HG02759 (cell line): ENCODE data around the gene RASAL1.

ENCODE experiments used
- ATAC-seq: cut with Tn5 transposase; IDR thresholded peaks from one replicate; pipeline ENCODE4 v1.9.1; 2021; ENCODE audit warnings: mild to moderate bottlenecking, moderate library complexity; ENCODE audit not compliant: unreplicated experiment

The RASAL1 gene

DNA sequence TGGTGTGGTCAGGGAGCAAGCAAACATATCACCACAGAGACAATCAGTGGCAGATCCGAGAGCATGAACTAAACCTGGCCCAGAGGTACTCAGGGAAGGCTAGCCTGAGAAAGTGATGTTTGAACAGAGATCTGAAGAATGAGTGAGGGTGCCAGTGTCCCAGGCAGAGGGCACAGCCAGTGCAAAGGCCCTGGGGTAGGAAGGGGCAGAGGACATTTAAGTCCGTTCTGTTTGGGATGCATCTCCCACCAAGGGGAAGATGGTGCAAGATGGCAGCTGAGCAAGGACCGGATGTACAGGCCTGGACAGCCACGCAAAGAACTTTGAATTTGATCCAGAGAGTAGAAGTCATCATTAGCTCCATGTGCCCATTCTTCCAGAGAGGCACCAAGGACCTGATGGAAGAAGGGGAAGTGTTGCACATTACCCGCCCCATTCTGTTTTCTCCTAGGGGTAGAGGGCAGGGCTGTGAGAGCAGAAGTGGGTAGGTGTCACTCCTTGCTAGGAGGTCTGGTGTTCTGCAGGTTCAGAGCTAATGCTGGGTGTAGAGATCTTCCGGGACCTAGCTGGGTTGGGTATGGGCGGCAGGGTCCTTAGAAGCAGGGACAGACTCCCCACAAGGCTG lies 75.1 kb downstream of the RASAL1 start:
- no peak for ATAC-seq

DNA sequence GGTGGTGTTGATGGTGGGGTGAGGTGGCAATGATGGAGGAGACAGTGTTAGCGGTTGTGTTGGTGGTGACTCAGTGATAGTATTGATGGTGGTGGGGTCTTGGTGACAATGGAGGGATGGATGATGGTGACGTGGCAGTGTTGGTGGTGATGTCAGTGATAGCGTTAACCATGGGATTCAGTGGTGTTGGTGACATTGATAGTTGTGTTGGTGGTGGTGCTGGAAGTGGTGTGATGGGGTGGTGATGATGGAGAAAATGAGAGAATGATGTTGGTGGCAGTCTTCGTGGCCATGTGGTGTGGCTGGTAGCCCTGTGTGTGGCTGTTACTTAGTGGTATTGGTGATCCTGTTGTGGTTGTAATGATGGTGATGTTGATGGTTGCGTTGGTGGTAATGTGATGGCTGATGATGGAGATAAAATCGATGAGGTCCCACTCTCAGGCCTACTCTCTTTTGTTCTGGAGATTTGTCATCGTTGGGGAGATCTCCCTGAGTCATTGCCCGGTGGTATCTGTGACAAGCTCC lies 76.4 kb downstream of the RASAL1 start:
- no peak for ATAC-seq

DNA sequence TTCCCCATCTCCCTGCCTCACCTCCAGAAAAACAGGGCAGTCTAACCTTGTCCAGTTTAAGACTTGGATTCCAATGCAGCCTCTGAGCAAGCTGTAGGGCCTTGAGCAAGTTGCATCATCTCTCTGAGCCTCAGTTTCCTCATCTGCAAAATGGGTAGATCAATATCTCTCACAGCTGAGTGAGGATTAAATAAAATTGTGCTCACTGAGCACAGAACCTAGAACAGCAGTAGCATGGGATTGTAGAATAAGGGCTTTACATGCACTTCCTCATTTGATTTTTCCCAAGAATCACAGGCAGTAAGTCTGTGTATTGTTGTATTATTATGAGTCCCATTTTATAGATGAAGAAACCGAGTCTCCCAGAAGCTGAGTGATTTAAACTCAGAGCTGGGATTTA lies 77.0 kb downstream of the RASAL1 start:
- ATAC-seq, result no peak

DNA sequence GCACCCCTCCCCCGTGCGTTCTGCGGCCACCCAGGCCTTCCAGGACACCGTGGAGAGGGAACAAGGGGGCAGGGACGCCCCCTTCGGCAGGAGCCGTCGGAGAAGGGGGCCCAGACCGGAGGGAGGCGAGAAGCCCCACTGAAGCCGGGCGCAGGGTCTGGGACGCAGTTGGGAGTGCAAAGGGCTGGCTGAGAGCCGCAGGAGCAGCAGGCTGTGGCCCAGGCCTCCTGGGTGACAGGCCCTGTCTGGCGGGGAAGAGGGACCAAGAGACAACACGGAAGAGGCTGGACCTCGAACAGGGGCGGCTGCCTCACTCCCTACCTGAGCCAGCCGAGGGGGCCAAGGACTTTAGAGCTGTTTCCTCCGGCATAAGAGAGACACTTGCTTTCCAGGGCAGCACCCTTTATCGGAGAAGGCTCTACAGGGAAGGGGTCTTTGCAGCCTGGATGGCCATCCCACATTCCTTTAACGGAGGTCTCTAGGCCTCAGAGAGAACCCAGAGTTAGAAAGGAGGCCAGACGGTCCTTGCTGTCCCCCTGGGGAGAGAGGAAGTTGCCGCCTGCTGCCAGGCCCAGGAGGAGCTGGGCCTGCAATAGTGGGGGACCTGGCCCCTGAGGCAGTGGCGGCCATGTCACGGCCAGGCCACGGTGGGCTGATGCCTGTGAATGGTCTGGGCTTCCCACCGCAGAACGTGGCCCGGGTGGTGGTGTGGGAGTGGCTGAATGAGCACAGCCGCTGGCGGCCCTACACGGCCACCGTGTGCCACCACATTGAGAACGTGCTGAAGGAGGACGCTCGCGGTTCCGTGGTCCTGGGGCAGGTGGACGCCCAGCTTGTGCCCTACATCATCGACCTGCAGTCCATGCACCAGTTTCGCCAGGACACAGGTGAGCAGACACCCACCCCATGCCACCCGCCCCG lies 77.7 kb downstream of the RASAL1 start:
- ATAC-seq, result no peak

DNA sequence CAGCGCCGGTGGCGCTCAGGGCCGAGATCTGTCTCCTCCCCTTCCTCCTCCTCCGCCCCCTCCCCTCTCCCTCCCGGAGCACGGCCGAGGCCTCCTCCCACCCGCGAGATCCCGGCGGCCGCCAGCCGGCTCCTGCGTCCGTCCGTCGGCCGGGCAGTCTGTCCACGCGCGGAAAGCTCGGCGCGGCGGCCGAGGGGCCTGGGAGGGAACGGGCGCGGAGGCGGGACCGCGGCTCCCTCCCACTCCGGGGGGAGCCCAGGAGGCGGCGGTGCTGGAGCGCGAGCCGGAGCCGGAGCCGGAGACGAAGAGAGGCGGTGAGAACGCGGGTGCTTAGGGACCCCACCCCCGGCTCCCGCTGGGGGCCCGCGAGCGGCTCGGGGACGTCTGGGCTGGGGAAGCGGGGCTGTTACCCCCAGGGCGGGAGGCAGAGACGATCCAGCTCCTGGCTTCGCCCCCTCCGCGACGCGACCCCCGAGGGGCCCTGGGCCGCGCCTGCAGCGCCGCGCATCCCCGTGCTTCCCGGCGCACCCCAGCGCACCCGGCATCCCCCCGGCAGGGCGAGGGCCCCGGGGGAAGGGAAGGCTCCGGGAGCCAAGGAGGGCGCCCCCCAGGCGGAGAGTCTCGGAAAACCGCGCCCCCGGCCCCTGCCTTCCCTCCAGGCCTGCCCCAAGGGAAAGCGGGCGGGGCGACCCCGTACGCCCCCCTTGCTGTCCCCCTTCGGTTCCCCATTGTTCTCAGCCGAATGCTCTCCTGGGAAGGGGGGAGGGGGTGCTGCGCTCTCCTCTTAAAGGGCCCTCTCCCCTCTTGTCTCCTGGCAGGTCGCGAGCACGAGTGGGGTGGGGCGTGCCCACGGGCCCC lies 78.7 kb downstream of the RASAL1 start, which contains the start of gene DTX1:
TSS of gene DTX1 (plus strand) at position 100 of the 858 bp plus-strand sequence. CDS start 1,463 bp downstream, outside the sequence.
- no peak for ATAC-seq

DNA sequence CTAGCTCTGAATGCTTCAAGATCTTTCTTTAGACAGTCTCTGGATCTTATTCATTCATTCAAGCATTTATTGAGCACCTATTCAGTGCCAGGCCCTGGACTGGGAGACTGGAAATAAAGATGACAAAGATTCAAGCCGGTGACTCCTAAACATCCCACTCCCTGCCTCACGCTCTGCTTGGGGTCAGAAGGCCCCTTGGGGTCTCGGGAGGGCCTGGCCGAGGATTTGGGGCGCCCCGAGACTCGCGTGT lies 79.3 kb downstream of the RASAL1 start:
- ATAC-seq, result no peak

DNA sequence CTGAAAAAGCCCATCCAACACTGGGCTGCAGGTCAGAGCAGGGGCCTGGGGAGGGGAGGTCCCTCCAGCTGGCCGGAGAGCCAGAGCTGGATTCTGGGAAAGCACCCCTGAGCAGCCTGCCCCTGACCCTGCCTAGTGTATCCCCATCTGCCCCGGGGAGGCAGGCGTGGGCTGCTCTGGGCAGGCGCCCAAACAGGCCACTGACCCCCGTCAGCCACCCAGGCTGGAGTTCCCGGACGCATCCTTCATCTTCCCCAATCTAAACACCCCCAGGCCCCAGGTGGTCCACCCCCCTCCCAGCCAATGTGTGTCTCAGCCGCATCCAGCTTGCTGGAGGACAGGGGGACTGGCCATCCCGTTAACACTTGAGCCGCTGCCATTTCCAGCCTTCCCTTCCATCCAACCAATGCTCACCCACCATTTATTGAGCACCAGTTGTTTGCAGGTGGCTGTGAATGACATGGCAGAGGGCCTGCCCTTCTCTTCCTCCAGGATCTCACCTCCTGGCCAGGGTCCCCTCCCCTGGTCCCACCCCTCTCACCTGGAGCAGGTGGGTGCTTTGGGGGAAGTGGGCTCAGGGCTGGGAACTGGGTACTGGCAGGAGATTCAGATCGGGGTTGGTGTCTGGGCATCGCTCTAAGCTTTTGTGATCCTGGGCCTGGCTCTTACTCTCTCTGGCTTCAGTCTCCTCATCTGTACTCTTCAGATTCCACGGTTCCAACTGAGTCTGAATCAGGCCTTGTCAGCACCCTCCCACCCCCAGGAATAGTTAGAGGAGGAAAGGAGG lies 79.8 kb downstream of the RASAL1 start:
- ATAC-seq, result no peak

DNA sequence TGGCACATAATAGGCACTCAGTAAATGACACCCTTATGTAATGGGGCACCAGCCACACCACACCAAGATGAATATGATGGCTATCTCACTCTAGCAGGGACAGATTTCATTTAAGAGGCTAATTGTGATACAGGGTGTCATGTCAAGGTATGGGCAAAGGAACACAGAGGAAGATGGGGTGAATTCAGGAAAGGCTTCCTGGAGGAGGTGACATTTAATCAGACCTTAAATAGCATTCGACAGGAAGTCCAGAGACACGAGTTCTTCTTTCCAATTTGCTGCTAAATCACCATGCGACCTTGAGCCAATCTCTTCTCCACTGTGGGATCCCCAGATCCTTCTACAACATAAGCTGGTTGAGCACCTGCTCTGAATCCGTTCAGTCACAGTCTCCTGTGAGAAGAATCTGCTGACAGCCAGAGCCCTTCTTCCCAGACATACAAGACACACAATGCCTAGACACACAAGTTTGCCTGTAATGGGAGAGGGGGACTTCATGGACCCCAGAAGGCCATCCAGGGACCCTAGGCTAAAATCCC lies 80.5 kb downstream of the RASAL1 start:
- no peak for ATAC-seq

DNA sequence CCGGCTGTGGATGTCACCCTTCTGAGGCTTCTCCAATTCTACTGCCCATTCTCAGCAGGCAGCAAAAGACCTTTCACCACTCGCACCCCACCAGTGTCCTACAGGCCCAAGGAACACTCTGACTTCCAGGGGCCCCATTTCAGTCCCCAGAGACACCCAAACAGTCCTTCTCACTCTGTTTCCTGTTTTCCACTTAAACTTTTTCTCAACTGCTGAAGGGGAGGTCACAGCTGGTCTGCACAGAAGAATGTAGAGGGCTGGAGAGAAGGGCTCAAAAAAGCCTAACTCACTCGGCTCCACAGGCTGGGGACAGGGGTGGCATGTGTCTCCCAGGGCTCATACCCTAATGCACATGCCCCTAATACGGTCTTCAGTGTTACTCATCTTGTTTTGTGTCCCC lies 83.2 kb downstream of the RASAL1 start:
- ATAC-seq, result no peak

DNA sequence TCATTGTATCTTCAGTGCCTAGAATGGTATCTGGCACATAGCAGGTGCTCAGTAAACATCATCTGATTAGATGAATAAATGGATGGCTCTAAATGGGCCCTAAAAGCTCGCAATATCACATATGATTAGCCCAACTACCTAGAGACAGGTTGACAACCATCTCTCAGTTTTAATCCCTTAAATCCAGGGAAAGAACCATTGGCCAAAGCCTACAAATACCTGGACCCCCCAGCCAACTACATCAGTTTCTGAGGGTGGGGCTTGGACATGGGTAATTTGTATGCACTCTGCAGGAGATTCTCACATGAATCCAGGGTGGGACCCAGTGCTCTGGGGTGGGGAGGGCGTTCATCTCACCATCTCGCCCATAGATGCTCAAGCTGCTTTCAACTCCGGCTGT lies 83.8 kb downstream of the RASAL1 start:
- ATAC-seq, result no peak

DNA sequence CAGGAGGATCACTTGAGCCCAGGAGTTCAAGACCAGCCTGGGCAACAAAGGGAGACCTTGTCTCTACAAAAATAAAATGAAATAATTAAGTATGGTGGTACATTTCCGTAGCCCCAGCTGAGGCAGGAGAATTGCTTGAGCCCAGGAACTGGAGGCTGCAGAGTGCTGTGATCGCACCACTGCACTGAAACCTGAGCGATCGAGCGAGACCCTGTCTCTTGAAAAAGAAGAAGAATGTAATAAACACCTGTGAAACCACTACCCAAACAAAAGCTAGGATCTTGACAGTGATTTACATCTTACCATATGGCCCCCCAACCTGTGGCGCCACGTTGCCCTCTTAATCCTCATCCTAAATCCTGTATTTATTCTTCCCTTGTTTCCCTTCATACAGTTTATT lies 84.8 kb downstream of the RASAL1 start:
- ATAC-seq, result no peak

DNA sequence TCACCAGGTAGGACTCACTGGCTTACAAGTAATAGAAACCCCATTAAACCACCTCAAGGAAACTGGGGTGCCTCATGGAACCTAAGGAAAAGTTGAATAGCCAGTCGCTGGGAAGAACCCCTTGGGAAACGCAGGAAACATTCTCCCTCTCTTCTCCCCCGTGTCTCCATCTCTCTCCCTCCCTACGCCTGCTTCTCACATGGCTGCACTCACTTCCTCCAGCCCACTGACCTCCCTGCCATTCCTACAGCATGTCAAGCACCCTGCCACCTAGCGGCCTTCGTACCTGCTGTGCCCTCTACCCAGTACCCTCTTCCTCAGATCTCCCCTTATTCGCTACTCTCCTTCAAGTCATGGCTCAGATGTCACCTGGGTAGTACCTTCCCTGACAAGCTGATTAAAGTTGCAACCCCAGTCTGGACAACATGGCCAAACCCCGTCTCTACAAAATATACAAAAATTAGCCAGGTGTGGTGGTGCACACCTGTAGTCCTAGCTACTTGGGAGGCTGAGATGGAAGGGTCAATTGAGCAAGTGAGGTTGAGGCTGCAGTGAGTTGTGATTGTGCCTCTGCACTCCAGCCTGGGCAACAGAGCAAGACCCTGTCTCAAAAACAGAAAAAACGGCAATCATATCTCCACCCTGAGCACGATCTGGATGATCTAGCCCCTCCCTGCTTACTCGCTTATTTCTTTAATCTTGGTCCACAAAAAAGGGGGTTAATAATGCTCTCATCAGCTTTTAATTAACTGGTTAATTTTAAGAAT lies 85.4 kb downstream of the RASAL1 start:
- ATAC-seq, result no peak
